Esophagus muscularis mucosa (tissue), 4 donors: Measurements from ENCODE around the gene GMEB2. TPM values are rescaled to one million over a fixed set of nuclear protein-coding genes. Genes with fewer than 3 reads are reported as not detected.

Experiments
- DNase-seq: peaks from one replicate; pipeline ENCODE4 v3.0.0-alpha.2; 2017; ENCODE audit errors: extremely low spot score
- H3K27ac ChIP-seq, 4 donors: fragments of 200-600 bp; sonication (generic); replicated peaks in 1 of 4; 1 replicate in 3 of 4; 2 replicates in 1 of 4; pipeline ENCODE4 v1.5.1; 2016 to 2019; ENCODE audit warnings: mild to moderate bottlenecking in 1 of 4
- H3K27me3 ChIP-seq, 4 donors: fragments of 200-600 bp; sonication (generic); one replicate each; pipeline versions ENCODE4 v1.5.1 to v1.6.0; 2016 to 2019
- H3K36me3 ChIP-seq, 4 donors: fragments of 200-600 bp; sonication (generic); one replicate each; pipeline ENCODE4 v1.5.1; 2016 to 2019
- H3K4me1 ChIP-seq, 4 donors: fragments of 200-600 bp; sonication (generic); one replicate each; pipeline ENCODE4 v1.5.1; 2016 to 2019
- H3K4me3 ChIP-seq, 4 donors: fragments of 200-600 bp; sonication (generic); 1 replicate in 2 of 4; 2 replicates in 2 of 4; pipeline ENCODE4 v1.5.1; 2016 to 2019; ENCODE audit warnings: mild to moderate bottlenecking in 4 of 4, moderate library complexity in 1 of 4
- H3K9me3 ChIP-seq, 4 donors: fragments of 200-600 bp; sonication (generic); 1 replicate in 3 of 4; 2 replicates in 1 of 4; pipeline ENCODE4 v1.5.1; 2016 to 2019
- CTCF ChIP-seq, 3 experiments: fragments of 200-600 bp in 2 of 3; fragments of 450-650 bp in 1 of 3; sonication (generic) in 2 of 3; IDR thresholded peaks; one replicate each; pipeline ENCODE4 v1.5.1; 2017 to 2019; ENCODE audit warnings: antibody characterized with exemption in 3 of 3, mild to moderate bottlenecking in 2 of 3, moderate library complexity in 1 of 3
- EP300 ChIP-seq: sonication (generic); formaldehyde crosslinking; IDR thresholded peaks from one replicate; pipeline ENCODE4 v1.6.1; 2017; ENCODE audit warnings: antibody characterized with exemption
- POLR2A ChIP-seq: fragments of 450-650 bp; IDR thresholded peaks from one replicate; pipeline ENCODE4 v1.6.1; 2017; ENCODE audit warnings: antibody characterized with exemption, moderate library complexity, mild to moderate bottlenecking, low read depth
- POLR2AphosphoS5 ChIP-seq, 2 donors: sonication (generic); formaldehyde crosslinking; IDR thresholded peaks; one replicate each; pipeline ENCODE4 v1.6.1; 2017; ENCODE audit warnings: antibody characterized with exemption in 2 of 2
- whole genome bisulfite sequencing: methylation state at CpG from one replicate; pipeline ENCODE4 v1.1.5; 2018; 5-methylcytosine and 5-hydroxymethylcytosine counted together
- intact Hi-C: fragments of 100-400 bp; cut with DNase I; formaldehyde crosslinking; loops from one replicate; pipeline ENCODE4 v1.15.1; 2023
- total RNA-seq, 4 donors: library from RNA; depleted of rRNA; stranded (reverse); fragments of >200 nt; gene quantifications; one replicate each; pipeline versions ENCODE4 v1.1.0 to v1.2.1, GENCODE V29; 2016

GMEB2 gene
- total RNA-seq, 4 donors from 2014 or later: 11.1 to 19.1 (median 14.0) TPM

- intact Hi-C loops: no loop called here
- TF ChIP-seq POLR2A (no peak), CTCF (IDR thresholded peaks at IDR 0.05) (no peak), EP300 (no peak)
- no peak for DNase-seq
Observed at GRCh38 chr20:63648895-63649589, 22.1 kb upstream of the GMEB2 start.

GRCh38 chr20:63648190-63648589 lies 21.3 kb upstream of the GMEB2 start:
- H3K36me3 ChIP-seq: peaks cover 0 to 3% (median 0%) of the 10 kb centered on the region in 4 donors
- peaks cover 0 to 11% (median 0%) of the 10 kb centered on the region in 4 donors for H3K27me3 ChIP-seq
- no peak for DNase-seq
- H3K4me1 ChIP-seq: peaks cover 14 to 22% (median 20%) of the 10 kb centered on the region in 4 donors
- 94% methylated on average over 6 of the region's 6 CpGs for WGBS
- H3K27ac ChIP-seq: no peak overlapping the region
- no peaks in the 10 kb centered on the region for H3K9me3 ChIP-seq
- H3K4me3 ChIP-seq: no peak overlapping the region
- TF ChIP-seq POLR2AphosphoS5 (IDR thresholded peaks at IDR 0.05) (no peak), EP300 (no peak), CTCF (IDR thresholded peaks at IDR 0.05) (no peak), POLR2A (no peak)
- intact Hi-C loops: no loop called here

More at GRCh38 chr20:63648895-63649589, 22.1 kb upstream of the GMEB2 start:
- Histone ChIP-seq H3K36me3 (peaks cover 0 to 3% (median 0%) of the 10 kb centered on the region in 4 donors), H3K4me3 (no peak overlapping the region), H3K27me3 (peaks cover 0 to 11% (median 0%) of the 10 kb centered on the region in 4 donors), H3K9me3 (no peaks in the 10 kb centered on the region), H3K27ac (no peak overlapping the region), H3K4me1 (peaks cover 18 to 30% (median 29%) of the 10 kb centered on the region in 4 donors)
- WGBS: 85% methylated on average over 7 of the region's 11 CpGs

- Histone ChIP-seq H3K27ac (no peak overlapping the region), H3K4me1 (peaks cover 7 to 21% (median 15%) of the 10 kb centered on the region in 4 donors), H3K4me3 (no peak overlapping the region), H3K9me3 (no peaks in the 10 kb centered on the region), H3K36me3 (peaks cover 0 to 3% (median 0%) of the 10 kb centered on the region in 4 donors), H3K27me3 (no peaks in the 10 kb centered on the region)
- intact Hi-C loops: no loop called here
- no peak for DNase-seq
- TF ChIP-seq EP300 (no peak), POLR2A (no peak), CTCF (IDR thresholded peaks at IDR 0.05) (no peak), POLR2AphosphoS5 (IDR thresholded peaks at IDR 0.05) (no peak)
- WGBS: 87% methylated on average over 4 of the region's 4 CpGs
Observed at GRCh38 chr20:63645218-63645617, 18.3 kb upstream of the GMEB2 start.

- DNase-seq: no peak
- intact Hi-C loops: no loop called here
- Histone ChIP-seq H3K36me3 (peaks cover 0 to 3% (median 0%) of the 10 kb centered on the region in 4 donors), H3K27ac (no peak overlapping the region), H3K27me3 (no peaks in the 10 kb centered on the region), H3K9me3 (no peaks in the 10 kb centered on the region), H3K4me1 (peaks cover 7 to 28% (median 21%) of the 10 kb centered on the region in 4 donors), H3K4me3 (no peak overlapping the region)
- 94% methylated on average over 12 of the region's 15 CpGs for WGBS
- TF ChIP-seq EP300 (no peak), POLR2A (no peak), CTCF (IDR thresholded peaks at IDR 0.05) (no peak), POLR2AphosphoS5 (IDR thresholded peaks at IDR 0.05) (no peak)
Observed at GRCh38 chr20:63643946-63644345, 17.0 kb upstream of the GMEB2 start.
